ENCODE results near the gene ZFR.
"Not testable (repeated sequence)": the region's sequence is repeated elsewhere in the genome, so short reads cannot be mapped to it uniquely, and the experiment has no call there.

Gene ZFR

GRCh38 chr5:32405507-32405906 lies 39.0 kb downstream of the ZFR start:
- no peak for DNase-seq

GRCh38 chr5:32403760-32404159 lies 40.8 kb downstream of the ZFR start:
- no peak for DNase-seq

- no peak for DNase-seq
These were observed 44.1 kb downstream of the ZFR start for GRCh38 chr5:32400401-32400800.

DNA sequence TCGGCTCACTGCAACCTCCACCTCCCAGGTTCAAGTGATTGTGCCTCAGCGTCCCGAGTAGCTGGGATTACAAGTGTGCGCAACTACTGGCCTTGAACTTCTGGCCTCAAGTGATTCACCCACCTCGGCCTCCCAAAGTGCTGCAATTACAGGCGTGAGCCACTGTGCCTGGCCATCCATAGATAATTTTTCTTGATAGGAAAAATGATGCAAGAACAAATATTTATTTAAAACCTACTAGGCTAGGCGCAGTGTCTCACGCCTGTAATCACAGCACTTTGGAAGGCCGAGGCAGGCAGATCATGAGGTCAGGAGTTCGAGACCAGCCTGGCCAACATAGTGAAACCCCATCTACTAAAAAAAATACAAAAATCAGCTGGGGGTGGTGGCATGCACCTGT lies 45.8 kb downstream of the ZFR start:
- DNase-seq: not testable (repeated sequence)

DNA sequence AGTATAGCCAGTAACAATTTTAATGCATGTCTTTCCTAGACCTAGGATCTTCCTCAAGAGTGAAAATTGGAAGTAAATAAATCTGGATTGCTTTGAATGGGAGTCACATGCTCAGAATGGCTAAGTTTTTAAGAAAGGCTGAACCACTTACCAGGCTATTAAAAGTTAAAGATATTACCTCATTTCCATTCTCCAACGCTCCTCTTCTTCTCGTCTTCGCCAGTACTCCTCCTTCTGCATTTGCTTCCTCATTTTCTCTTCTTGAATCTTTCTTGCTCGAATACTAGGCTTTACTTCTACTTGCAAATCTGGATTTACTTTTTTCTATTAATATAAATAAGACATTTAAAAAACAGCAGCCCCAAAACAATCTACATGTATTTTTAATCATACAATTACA lies 49.6 kb downstream of the ZFR start:
- DNase-seq: no peak

DNA sequence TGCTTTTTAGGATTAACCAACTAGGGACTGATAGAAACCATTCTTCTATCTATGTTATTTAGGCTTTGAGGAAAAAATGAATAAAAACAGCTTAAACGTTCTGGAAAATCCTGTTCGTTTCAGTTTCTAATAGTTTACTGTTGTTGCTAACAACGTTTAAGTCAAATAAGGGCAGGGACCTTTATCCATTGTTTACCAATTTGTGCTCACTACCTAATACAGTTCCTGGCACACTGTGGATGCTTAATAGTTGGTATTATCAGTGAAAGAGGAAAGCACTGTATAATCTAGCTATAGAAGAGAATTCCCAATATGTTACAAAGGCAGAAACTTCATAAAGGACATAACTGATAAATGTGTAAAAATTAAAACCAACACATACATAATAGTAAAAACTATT lies 52.5 kb downstream of the ZFR start:
- DNase-seq: no peak

- DNase-seq: no peak
These were observed 53.5 kb downstream of the ZFR start for GRCh38 chr5:32390819-32391591.

GRCh38 chr5:32388432-32389129 lies 56.0 kb downstream of the ZFR start:
- no peak for DNase-seq

DNA sequence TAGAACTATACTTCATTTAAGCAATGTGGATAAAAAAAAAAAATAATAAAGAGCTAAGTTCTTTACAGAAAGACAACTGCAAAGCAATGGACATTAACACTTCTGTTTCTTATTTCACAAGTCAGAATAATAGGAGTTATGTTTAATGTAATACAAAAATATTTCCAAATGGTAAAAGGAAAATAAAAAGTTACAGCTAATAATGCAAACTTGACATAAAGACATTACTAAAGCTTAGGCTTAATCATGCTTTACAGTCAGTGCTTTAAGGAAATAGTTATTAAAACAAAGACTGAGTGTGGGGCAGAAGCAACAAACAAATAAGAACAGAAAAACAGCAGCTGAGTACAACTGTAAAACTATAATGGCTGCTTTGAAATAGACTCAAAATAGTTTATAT lies 56.7 kb downstream of the ZFR start:
- no peak for DNase-seq

DNA sequence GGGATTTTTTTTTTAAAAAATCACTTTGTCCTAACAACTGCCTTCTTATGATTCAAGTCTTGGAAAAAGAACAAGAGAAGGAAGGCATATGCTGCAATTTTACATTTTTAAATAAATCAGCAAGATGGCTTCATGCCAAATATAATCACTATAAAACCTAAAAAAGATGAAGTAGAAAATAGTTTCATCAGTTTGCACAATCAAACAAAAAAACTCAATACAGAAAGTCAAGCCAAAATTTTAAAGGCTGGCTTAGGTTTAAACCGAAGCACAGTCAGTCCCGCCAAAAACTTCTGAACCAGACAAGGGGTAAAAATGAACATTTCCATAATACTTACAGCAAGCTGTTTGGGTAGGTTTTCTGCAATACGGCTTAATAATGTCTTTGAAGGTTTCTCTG lies 57.3 kb downstream of the ZFR start:
- DNase-seq: no peak

- no peak for DNase-seq
These were observed 59.9 kb downstream of the ZFR start for GRCh38 chr5:32384621-32385020.

DNA sequence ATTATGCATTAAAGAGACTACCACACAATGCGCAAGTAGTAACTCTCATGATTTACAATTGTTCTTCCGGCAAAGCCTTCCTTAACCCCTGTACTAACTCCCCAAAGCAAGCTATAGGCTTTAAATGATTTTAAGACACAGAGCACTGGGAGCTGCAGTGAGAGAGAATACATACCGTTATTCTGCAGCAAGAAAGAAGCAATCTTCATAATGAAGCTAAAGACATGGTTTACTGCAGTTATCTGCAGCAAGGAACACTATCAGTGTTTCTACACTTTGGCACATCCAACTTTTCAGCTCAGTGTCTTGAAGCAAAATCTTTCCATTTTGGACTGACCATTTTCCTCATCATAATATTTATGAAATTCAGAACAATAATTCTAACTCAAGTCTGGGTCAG lies 61.0 kb downstream of the ZFR start:
- DNase-seq: no peak

DNA sequence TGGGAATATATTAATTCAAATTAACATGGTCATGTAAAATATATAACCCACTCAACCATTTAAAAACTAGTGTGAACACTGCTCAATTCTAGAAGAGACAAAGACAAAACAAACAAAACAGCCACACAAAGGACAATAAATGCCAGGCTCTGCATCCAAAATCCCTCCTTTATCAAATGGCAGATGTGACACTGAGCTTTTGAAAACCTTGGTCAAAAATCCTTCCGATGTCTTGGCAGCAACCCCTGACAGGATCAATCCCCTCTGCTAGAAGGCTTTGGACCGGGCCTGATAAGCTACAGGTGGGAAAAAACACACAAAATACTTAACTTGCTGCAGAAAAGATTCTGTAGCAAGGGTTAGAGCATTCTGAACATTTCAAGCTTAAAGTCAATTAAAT lies 61.5 kb downstream of the ZFR start:
- no peak for DNase-seq

DNA sequence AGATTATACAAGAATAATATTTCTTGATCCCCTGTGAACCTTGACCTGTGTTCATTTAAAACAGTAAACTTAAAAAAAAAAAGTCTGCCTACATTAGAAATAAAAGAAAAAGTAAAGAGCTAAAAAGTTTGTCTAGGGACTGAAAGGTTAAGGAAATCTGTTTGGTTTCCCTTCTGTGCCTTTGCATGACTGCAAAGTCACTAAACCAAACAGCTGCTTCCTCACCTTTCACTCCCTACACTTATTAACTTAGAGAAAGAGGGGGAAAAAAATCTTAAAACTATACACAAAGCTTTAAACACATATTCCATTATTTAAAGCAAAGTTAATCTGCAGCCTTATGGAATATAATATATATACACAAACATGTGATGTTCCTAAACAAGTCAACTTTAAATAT lies 65.1 kb downstream of the ZFR start:
- no peak for DNase-seq

DNA sequence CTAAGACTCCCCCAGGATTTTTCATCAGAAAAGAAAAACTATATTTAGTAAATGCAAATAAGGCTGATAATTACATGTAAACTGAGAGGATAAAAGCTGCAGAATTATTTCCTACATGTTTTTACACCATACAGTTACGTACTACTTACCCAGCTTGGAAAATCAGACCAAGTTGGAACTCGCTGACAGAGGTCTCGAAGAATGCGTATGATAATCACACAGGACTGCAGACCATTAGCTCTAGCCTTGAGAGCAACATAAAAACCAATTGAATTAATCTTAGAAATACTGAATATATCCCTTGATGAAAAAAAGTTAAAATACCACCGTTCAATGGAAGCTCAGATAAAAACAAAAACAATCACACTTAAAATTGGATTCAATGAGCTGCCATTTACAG lies 65.6 kb downstream of the ZFR start:
- no peak for DNase-seq

GRCh38 chr5:32369542-32370155 lies 74.9 kb downstream of the ZFR start:
- DNase-seq: no peak

- DNase-seq: no peak
These were observed 75.5 kb downstream of the ZFR start for GRCh38 chr5:32369032-32369431.

- DNase-seq: not testable (repeated sequence)
These were observed 77.3 kb downstream of the ZFR start for GRCh38 chr5:32367271-32367670.

DNA sequence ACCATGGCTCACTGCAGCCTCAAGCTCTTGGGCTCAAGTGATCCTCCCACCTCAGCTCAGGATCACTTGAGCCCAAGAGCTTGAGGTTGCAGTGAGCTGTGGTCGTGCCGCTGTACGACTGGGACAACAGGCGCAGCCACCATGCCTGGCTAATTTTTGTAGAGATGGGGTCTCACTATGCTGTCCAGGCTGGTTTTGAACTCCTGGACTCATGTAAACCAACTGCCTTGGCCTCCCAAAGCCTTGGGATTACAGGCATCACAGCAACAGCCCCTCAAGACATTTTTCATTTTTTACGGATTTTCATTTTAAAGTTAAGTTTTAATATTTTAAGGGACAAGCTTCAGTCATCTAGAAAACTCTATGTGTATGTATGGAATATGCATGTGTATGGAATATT lies 78.9 kb downstream of the ZFR start:
- no peak for DNase-seq

- DNase-seq: no peak
These were observed 81.5 kb downstream of the ZFR start for GRCh38 chr5:32363030-32363429.

GRCh38 chr5:32362527-32362926 lies 82.0 kb downstream of the ZFR start:
- DNase-seq: no peak

DNA sequence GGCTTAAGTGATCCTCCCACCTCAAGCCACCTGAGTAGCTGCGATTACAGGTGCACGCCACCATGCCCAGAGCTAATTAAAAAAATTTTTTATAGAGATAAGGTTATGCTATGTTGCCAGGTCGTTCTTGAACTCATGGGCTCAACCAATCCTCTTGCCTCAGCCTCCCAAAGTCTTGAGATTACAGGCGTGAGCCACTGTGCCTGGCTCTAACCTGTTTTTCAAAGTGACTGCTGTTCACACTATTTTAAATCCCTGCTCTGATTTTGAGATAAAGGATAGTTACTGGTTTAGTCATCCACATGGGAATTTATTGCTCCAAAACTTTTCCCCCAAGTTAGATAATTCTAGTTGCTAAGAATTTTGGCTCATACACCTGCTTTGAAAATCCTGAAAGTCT lies 83.6 kb downstream of the ZFR start:
- DNase-seq: no peak

GRCh38 chr5:32358611-32359010 lies 85.9 kb downstream of the ZFR start:
- DNase-seq: no peak

DNA sequence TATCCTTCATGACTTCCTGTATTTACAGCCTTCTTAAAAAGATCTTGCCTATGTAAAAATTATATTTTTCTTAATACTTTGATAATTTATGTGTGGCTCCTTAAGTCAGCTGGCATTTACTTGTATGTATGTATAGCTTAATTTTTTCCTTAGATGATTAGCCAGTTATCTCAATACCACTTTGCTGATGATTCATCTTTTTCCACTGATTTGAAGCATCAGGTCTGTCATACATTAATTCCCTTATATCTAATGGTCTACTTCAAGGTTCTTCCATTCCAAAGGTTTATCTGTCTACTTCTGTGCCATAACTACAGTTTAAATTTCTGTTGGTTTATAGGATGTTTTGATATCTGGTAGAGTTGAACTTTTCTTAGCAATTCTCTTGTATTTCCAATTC lies 86.9 kb downstream of the ZFR start:
- DNase-seq: no peak
